Stimulated activated memory B cell treated with anti-CD40 and anti-IgM and Interleukin-4, amounts not matched to agents 10 μg/mL and 1 μg/mL and 100 μg/mL, for 72 hours (primary cell): ENCODE results near the gene PHF1.
"Not testable (repeated sequence)": the region's sequence is repeated elsewhere in the genome, so short reads cannot be mapped to it uniquely, and the experiment has no call there.

ENCODE experiments used
- ATAC-seq: fragments of 150-1000 bp; cut with Tn5 transposase; 2 replicates; pipeline ENCODE4 v1.10.0; 2021
- H3K27ac Mint-ChIP-seq: one replicate; pipeline ENCODE4 v1.8.0; 2022; ENCODE audit warnings: mild to moderate bottlenecking, mixed read lengths
- H3K27me3 Mint-ChIP-seq: one replicate; pipeline ENCODE4 v1.8.0; 2022; ENCODE audit warnings: mixed read lengths
- H3K36me3 Mint-ChIP-seq: one replicate; pipeline ENCODE4 v1.8.0; 2022; ENCODE audit warnings: mixed read lengths
- H3K4me1 Mint-ChIP-seq: one replicate; pipeline ENCODE4 v1.8.0; 2022; ENCODE audit warnings: mixed read lengths
- H3K4me3 Mint-ChIP-seq: one replicate; pipeline ENCODE4 v1.8.0; 2022; ENCODE audit warnings: mild to moderate bottlenecking, moderate library complexity, mixed read lengths
- H3K9me3 Mint-ChIP-seq: one replicate; pipeline ENCODE4 v1.8.0; 2022; ENCODE audit warnings: mixed read lengths

The PHF1 gene

GRCh38 chr6:33410711-33411631 lies at the start of gene PHF1:
PHF1 (plus strand) TSS chr6:33411014; CDS start chr6:33412264, 1,250 bp downstream.
- peak; percentile 74 for ATAC-seq
- peaks cover 59% of the 10 kb centered on the region for H3K4me1 Mint-ChIP-seq
- peak within 1 kb of the TSS; percentile 98 for H3K27ac Mint-ChIP-seq
- H3K9me3 Mint-ChIP-seq, result no peaks in the 10 kb centered on the region
- peak within 1 kb of the TSS; percentile 83 for H3K4me3 Mint-ChIP-seq
- peaks cover 33% of the 10 kb centered on the region for H3K36me3 Mint-ChIP-seq
- no peaks in the 10 kb centered on the region for H3K27me3 Mint-ChIP-seq

GRCh38 chr6:33363486-33363885 lies 47.3 kb upstream of the PHF1 start:
- H3K27me3 Mint-ChIP-seq, H3K4me1 Mint-ChIP-seq, H3K27ac Mint-ChIP-seq, H3K36me3 Mint-ChIP-seq, ATAC-seq, H3K9me3 Mint-ChIP-seq, H3K4me3 Mint-ChIP-seq: not testable (repeated sequence)

- not testable (repeated sequence) for H3K4me1 Mint-ChIP-seq, H3K27me3 Mint-ChIP-seq, H3K4me3 Mint-ChIP-seq, H3K9me3 Mint-ChIP-seq, H3K36me3 Mint-ChIP-seq, ATAC-seq, H3K27ac Mint-ChIP-seq
Observed at GRCh38 chr6:33364475-33365205, 46.2 kb upstream of the PHF1 start.

- not testable (repeated sequence) for H3K4me1 Mint-ChIP-seq, H3K36me3 Mint-ChIP-seq, H3K4me3 Mint-ChIP-seq, H3K27ac Mint-ChIP-seq, ATAC-seq, H3K9me3 Mint-ChIP-seq, H3K27me3 Mint-ChIP-seq
Observed at GRCh38 chr6:33365206-33365971, 45.4 kb upstream of the PHF1 start.

GRCh38 chr6:33367009-33367714 lies 43.7 kb upstream of the PHF1 start:
- Mint-ChIP-seq H3K9me3 (no peaks in the 10 kb centered on the region), H3K36me3 (no peaks in the 10 kb centered on the region), H3K27ac (no peak overlapping the region), H3K27me3 (no peaks in the 10 kb centered on the region), H3K4me1 (no peaks in the 10 kb centered on the region), H3K4me3 (no peak overlapping the region)
- ATAC-seq, result no peak

- not testable (repeated sequence) for H3K27ac Mint-ChIP-seq, H3K4me3 Mint-ChIP-seq, H3K36me3 Mint-ChIP-seq, H3K27me3 Mint-ChIP-seq, ATAC-seq, H3K4me1 Mint-ChIP-seq, H3K9me3 Mint-ChIP-seq
Observed at GRCh38 chr6:33367715-33368025, 43.1 kb upstream of the PHF1 start.

GRCh38 chr6:33371901-33372300 lies 38.9 kb upstream of the PHF1 start:
- H3K36me3 Mint-ChIP-seq, H3K9me3 Mint-ChIP-seq, H3K27ac Mint-ChIP-seq, ATAC-seq, H3K27me3 Mint-ChIP-seq, H3K4me1 Mint-ChIP-seq, H3K4me3 Mint-ChIP-seq: not testable (repeated sequence)

GRCh38 chr6:33372526-33373123 lies 38.2 kb upstream of the PHF1 start:
- no peaks in the 10 kb centered on the region for H3K4me1 Mint-ChIP-seq
- ATAC-seq, result no peak
- no peaks in the 10 kb centered on the region for H3K27me3 Mint-ChIP-seq
- no peak overlapping the region for H3K4me3 Mint-ChIP-seq
- H3K9me3 Mint-ChIP-seq, result no peaks in the 10 kb centered on the region
- H3K36me3 Mint-ChIP-seq, result no peaks in the 10 kb centered on the region
- H3K27ac Mint-ChIP-seq, result no peak overlapping the region

- Mint-ChIP-seq H3K27ac (peak overlapping the region; percentile 57), H3K9me3 (no peaks in the 10 kb centered on the region), H3K27me3 (no peaks in the 10 kb centered on the region), H3K4me1 (no peaks in the 10 kb centered on the region), H3K4me3 (no peak overlapping the region), H3K36me3 (no peaks in the 10 kb centered on the region)
- ATAC-seq, result no peak
Observed at GRCh38 chr6:33373960-33374910, 36.6 kb upstream of the PHF1 start.

GRCh38 chr6:33375143-33375671 lies 35.6 kb upstream of the PHF1 start:
- Mint-ChIP-seq H3K27ac (peak overlapping the region; percentile 57), H3K36me3 (no peaks in the 10 kb centered on the region), H3K9me3 (no peaks in the 10 kb centered on the region), H3K4me3 (no peak overlapping the region), H3K4me1 (no peaks in the 10 kb centered on the region), H3K27me3 (no peaks in the 10 kb centered on the region)
- ATAC-seq, result no peak

- no peaks in the 10 kb centered on the region for H3K4me1 Mint-ChIP-seq
- H3K27me3 Mint-ChIP-seq, result no peaks in the 10 kb centered on the region
- H3K9me3 Mint-ChIP-seq, result no peaks in the 10 kb centered on the region
- H3K36me3 Mint-ChIP-seq, result no peaks in the 10 kb centered on the region
- no peak overlapping the region for H3K4me3 Mint-ChIP-seq
- no peak overlapping the region for H3K27ac Mint-ChIP-seq
- ATAC-seq, result no peak
Observed at GRCh38 chr6:33377171-33377570, 33.6 kb upstream of the PHF1 start.

GRCh38 chr6:33379184-33379583 lies 31.6 kb upstream of the PHF1 start:
- H3K27me3 Mint-ChIP-seq, H3K4me1 Mint-ChIP-seq, ATAC-seq, H3K36me3 Mint-ChIP-seq, H3K4me3 Mint-ChIP-seq, H3K9me3 Mint-ChIP-seq, H3K27ac Mint-ChIP-seq: not testable (repeated sequence)

GRCh38 chr6:33380272-33380981 lies 30.4 kb upstream of the PHF1 start:
- H3K27ac Mint-ChIP-seq, result no peak overlapping the region
- no peak overlapping the region for H3K4me3 Mint-ChIP-seq
- no peaks in the 10 kb centered on the region for H3K27me3 Mint-ChIP-seq
- no peaks in the 10 kb centered on the region for H3K36me3 Mint-ChIP-seq
- H3K9me3 Mint-ChIP-seq, result no peaks in the 10 kb centered on the region
- H3K4me1 Mint-ChIP-seq, result no peaks in the 10 kb centered on the region
- no peak for ATAC-seq
